Measurements from ENCODE around the gene MPPED2.

MPPED2 gene

GRCh38 chr11:30458541-30458940 is 127.6 kb downstream of the MPPED2 start:
- DNase-seq (ENCODE audit: low read depth, low spot score) = no peak
- in situ Hi-C loops (cut with HindIII; ENCODE audit: low sequenced_read_pairs) = no loop called here
- TF ChIP-seq CTCF (IDR thresholded peaks at IDR 0.05; ENCODE audit: low read depth, low read length) = no peak

GRCh38 chr11:30457087-30457486 is 129.1 kb downstream of the MPPED2 start:
- in situ Hi-C loops (cut with HindIII; ENCODE audit: low sequenced_read_pairs) = no loop called here
- DNase-seq (ENCODE audit: low read depth, low spot score) = no peak
- TF ChIP-seq CTCF (IDR thresholded peaks at IDR 0.05; ENCODE audit: low read depth, low read length) = no peak
- H3K4me3 ChIP-seq (ENCODE audit: low read depth, low read length) = no peak overlapping the region

More at GRCh38 chr11:30458541-30458940, 127.6 kb downstream of the MPPED2 start:
- no peak overlapping the region for H3K4me3 ChIP-seq (ENCODE audit: low read depth, low read length)

GRCh38 chr11:30455025-30455424 is 131.1 kb downstream of the MPPED2 start:
- H3K4me3 ChIP-seq (ENCODE audit: low read depth, low read length) = no peak overlapping the region
- in situ Hi-C loops (cut with HindIII; ENCODE audit: low sequenced_read_pairs) = no loop called here
- TF ChIP-seq CTCF (IDR thresholded peaks at IDR 0.05; ENCODE audit: low read depth, low read length) = no peak
- no peak for DNase-seq (ENCODE audit: low read depth, low spot score)

- DNase-seq (ENCODE audit: low read depth, low spot score) = no peak
- no peak overlapping the region for H3K4me3 ChIP-seq (ENCODE audit: low read depth, low read length)
- TF ChIP-seq CTCF (IDR thresholded peaks at IDR 0.05; ENCODE audit: low read depth, low read length) = no peak
- in situ Hi-C loops (cut with HindIII; ENCODE audit: low sequenced_read_pairs) = no loop called here
Observed at GRCh38 chr11:30454541-30454940, 131.6 kb downstream of the MPPED2 start.

GRCh38 chr11:30454111-30454510 is 132.0 kb downstream of the MPPED2 start:
- no peak overlapping the region for H3K4me3 ChIP-seq (ENCODE audit: low read depth, low read length)
- in situ Hi-C loops (cut with HindIII; ENCODE audit: low sequenced_read_pairs) = no loop called here
- no peak for DNase-seq (ENCODE audit: low read depth, low spot score)
- TF ChIP-seq CTCF (IDR thresholded peaks at IDR 0.05; ENCODE audit: low read depth, low read length) = no peak

GRCh38 chr11:30453705-30454104 is 132.4 kb downstream of the MPPED2 start:
- no peak for TF ChIP-seq CTCF (IDR thresholded peaks at IDR 0.05; ENCODE audit: low read depth, low read length)
- DNase-seq (ENCODE audit: low read depth, low spot score) = no peak
- in situ Hi-C loops (cut with HindIII; ENCODE audit: low sequenced_read_pairs) = no loop called here
- no peak overlapping the region for H3K4me3 ChIP-seq (ENCODE audit: low read depth, low read length)

GRCh38 chr11:30452842-30453241 is 133.3 kb downstream of the MPPED2 start:
- H3K4me3 ChIP-seq (ENCODE audit: low read depth, low read length) = no peak overlapping the region
- DNase-seq (ENCODE audit: low read depth, low spot score) = no peak
- in situ Hi-C loops (cut with HindIII; ENCODE audit: low sequenced_read_pairs) = no loop called here
- no peak for TF ChIP-seq CTCF (IDR thresholded peaks at IDR 0.05; ENCODE audit: low read depth, low read length)
